OCI-LY7 (cell line): Measurements from ENCODE around the gene TBC1D5. TPM values are rescaled to one million over a fixed set of nuclear protein-coding genes. Genes with fewer than 3 reads are reported as not detected.

Experiments used
- BruUV-seq: library from RNA; stranded (reverse); fragments of 400-500 nt; replicated peaks from 2 replicates; lab custom pipeline; 2021; lab: Mats Ljungman, UMichigan
- CTCF ChIA-PET: fragments of 300-600 bp; sonication (Branson Sonifier 250); formaldehyde crosslinking; loops from one replicate; lab custom pipeline; 2022; ENCODE audit warnings: antibody characterized with exemption; ENCODE audit not compliant: unreplicated experiment; lab: Charles Lee
- POLR2A ChIA-PET: fragments of 300-600 bp; sonication (Branson Sonifier 250); formaldehyde crosslinking; loops from one replicate; lab custom pipeline; 2022; ENCODE audit warnings: antibody characterized with exemption; lab: Charles Lee
- DNase-seq: peaks from one replicate; pipeline ENCODE4 v3.0.0-alpha.2; 2015; ENCODE audit warnings: low spot score
- H2AFZ ChIP-seq: fragments of 200-600 bp; sonication (generic), shearing (Covaris generic); 2 replicates; pipeline ENCODE4 v1.6.1; 2014; ENCODE audit warnings: mild to moderate bottlenecking, antibody characterized with exemption, low read length, moderate library complexity
- H3K27ac ChIP-seq: fragments of 200-600 bp; sonication (generic); 2 replicates; pipeline ENCODE4 v1.5.1; 2014; ENCODE audit warnings: mixed run types, low read depth, mild to moderate bottlenecking, moderate library complexity, low read length, inconsistent platforms; ENCODE audit not compliant: poor library complexity, severe bottlenecking
- H3K36me3 ChIP-seq: fragments of 200-600 bp; sonication (generic); 2 replicates; pipeline ENCODE4 v1.6.1; 2014; ENCODE audit warnings: mild to moderate bottlenecking, antibody characterized with exemption, low read length, moderate library complexity, mixed read lengths; ENCODE audit not compliant: insufficient read depth
- H3K4me1 ChIP-seq: fragments of 200-600 bp; sonication (generic); 2 replicates; pipeline ENCODE4 v1.5.1; 2014; ENCODE audit warnings: mild to moderate bottlenecking, low read length; ENCODE audit not compliant: insufficient read depth, poor library complexity, severe bottlenecking
- H3K4me2 ChIP-seq: fragments of 200-600 bp; sonication (generic); 2 replicates; pipeline ENCODE4 v1.6.1; 2014; ENCODE audit warnings: mild to moderate bottlenecking, low read length
- H3K4me3 ChIP-seq: fragments of 200-600 bp; sonication (generic); 2 replicates; pipeline ENCODE4 v1.5.1; 2014; ENCODE audit warnings: mild to moderate bottlenecking, low read depth, low read length; ENCODE audit not compliant: poor library complexity, severe bottlenecking
- H3K79me2 ChIP-seq: fragments of 200-600 bp; sonication (generic); 2 replicates; pipeline ENCODE4 v1.6.1; 2016; ENCODE audit warnings: low read depth, mild to moderate bottlenecking, low read length, moderate library complexity, mixed read lengths; ENCODE audit not compliant: insufficient read depth
- H3K9me2 ChIP-seq: fragments of 200-600 bp; sonication (generic); 2 replicates; pipeline ENCODE4 v1.6.1; 2016; ENCODE audit warnings: mild to moderate bottlenecking, low read length, mixed read lengths; ENCODE audit not compliant: insufficient read depth
- H3K9me3 ChIP-seq: fragments of 200-600 bp; sonication (generic); 2 replicates; pipeline ENCODE4 v1.6.1; 2014; ENCODE audit warnings: mild to moderate bottlenecking, mixed run types, low read length, mixed read lengths
- H4K20me1 ChIP-seq: fragments of 200-600 bp; sonication (generic); 2 replicates; pipeline ENCODE4 v1.6.1; 2014; ENCODE audit warnings: mild to moderate bottlenecking, antibody characterized with exemption, low read length, moderate library complexity, mixed read lengths; ENCODE audit not compliant: insufficient read depth
- CTCF ChIP-seq: fragments of 200-600 bp; sonication (generic); conservative IDR thresholded peaks from 2 replicates; pipeline ENCODE4 v1.5.1; 2014; ENCODE audit warnings: mild to moderate bottlenecking, antibody characterized with exemption, low read length, moderate library complexity, mixed read lengths
- EZH2phosphoT487 ChIP-seq: fragments of 200-600 bp; sonication (generic); IDR thresholded peaks from 2 replicates; pipeline ENCODE4 v1.6.1; 2018; ENCODE audit warnings: low read depth, borderline replicate concordance, mild to moderate bottlenecking, mixed run types, antibody characterized with exemption, low read length, moderate library complexity, mixed read lengths
- intact Hi-C: fragments of 100-400 bp; cut with micrococcal nuclease; formaldehyde crosslinking; loops from one replicate; pipeline ENCODE4 v1.10.0; 2022; ENCODE audit not compliant: unreplicated experiment
- total RNA-seq, 2 experiments: library from RNA; depleted of rRNA in 1 of 2; stranded (reverse); fragments of >200 nt in 1 of 2; shearing (Covaris generic) in 1 of 2; gene quantifications; 2 replicates each; pipeline ENCODE4 v1.2.3, GENCODE V29; 2014 to 2022

TBC1D5 gene
- total RNA-seq, 2 experiments from 2014 or later, result 78.5 to 82.4 TPM

DNA sequence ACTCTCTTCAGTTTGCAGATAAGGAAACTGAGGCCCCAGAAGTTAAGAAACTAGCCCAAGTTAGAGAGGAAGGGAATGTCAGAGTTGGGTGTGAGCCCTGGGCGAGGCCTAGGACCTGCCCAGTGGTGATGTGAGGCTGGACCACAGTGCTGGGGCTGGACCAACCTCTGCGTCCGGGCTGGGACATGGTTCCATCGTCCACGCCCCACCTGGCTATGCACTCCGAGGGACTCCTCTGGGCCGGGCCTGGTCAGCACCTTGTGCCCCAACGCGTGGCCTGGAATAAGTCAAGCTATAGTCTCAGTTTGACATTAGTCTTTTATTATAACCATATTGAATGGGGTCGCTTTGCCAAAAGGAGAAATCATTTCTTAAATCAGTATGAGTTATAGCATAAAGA is 585.6 kb downstream of the TBC1D5 start:
- no peaks in the 10 kb centered on the region for H4K20me1 ChIP-seq
- TF ChIP-seq EZH2phosphoT487, result no peak
- TF ChIP-seq CTCF, result no peak
- H3K4me3 ChIP-seq, result no peak overlapping the region
- no peak overlapping the region for H2AFZ ChIP-seq
- no peaks in the 10 kb centered on the region for H3K9me2 ChIP-seq
- no peak overlapping the region for H3K27ac ChIP-seq
- no TSS peak for BruUV-seq
- no peak overlapping the region for H3K4me2 ChIP-seq
- ChIA-PET POLR2A (interaction anchor here (1.1 kb wide), 1 partner anchor 582 kb away, joined by 3 read pairs; no protein-coding TSS in a partner anchor), CTCF (interaction anchor here (0.6 kb wide), 1 partner anchor 1326 kb away, joined by 4 read pairs; no protein-coding TSS in a partner anchor)
- no peak for DNase-seq
- peaks cover 24% of the 10 kb centered on the region for H3K36me3 ChIP-seq
- H3K4me1 ChIP-seq, result no peaks in the 10 kb centered on the region
- H3K9me3 ChIP-seq, result no peaks in the 10 kb centered on the region
- intact Hi-C loops, result no loop called here
- no peaks in the 10 kb centered on the region for H3K79me2 ChIP-seq

DNA sequence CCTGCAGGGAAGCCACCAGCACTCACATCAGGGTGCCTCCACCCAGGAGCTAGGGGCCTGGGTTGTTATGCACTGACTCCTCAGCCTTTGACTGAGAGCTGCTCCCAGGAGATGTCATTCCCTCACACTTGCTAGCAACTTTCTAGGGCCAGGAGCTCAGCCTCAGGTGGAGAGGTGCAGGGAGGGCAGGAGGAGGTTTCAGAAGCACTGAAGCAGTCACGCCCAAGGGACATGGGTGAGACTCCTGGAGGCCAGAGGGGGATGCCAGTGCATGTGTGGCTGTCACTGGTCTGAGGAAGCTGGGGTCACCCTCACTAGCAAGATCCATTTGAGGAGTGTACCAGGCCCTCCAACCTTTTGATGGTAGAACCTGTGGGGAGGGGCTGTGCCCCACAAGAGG is 586.5 kb downstream of the TBC1D5 start:
- no peak for TF ChIP-seq EZH2phosphoT487
- no peak for TF ChIP-seq CTCF
- H3K79me2 ChIP-seq, result no peaks in the 10 kb centered on the region
- intact Hi-C loops, result no loop called here
- ChIA-PET CTCF (interaction anchor here (0.6 kb wide), 1 partner anchor 1326 kb away, joined by 4 read pairs; no protein-coding TSS in a partner anchor), POLR2A (interaction anchor here (0.8 to 1.1 kb wide), 2 partner anchors 26 to 582 kb away, joined by 3 read pairs; no protein-coding TSS in a partner anchor)
- no peaks in the 10 kb centered on the region for H3K4me1 ChIP-seq
- no peak overlapping the region for H3K27ac ChIP-seq
- H3K4me2 ChIP-seq, result no peak overlapping the region
- DNase-seq, result no peak
- H4K20me1 ChIP-seq, result no peaks in the 10 kb centered on the region
- H2AFZ ChIP-seq, result no peak overlapping the region
- no TSS peak for BruUV-seq
- peaks cover 20% of the 10 kb centered on the region for H3K36me3 ChIP-seq
- no peaks in the 10 kb centered on the region for H3K9me3 ChIP-seq
- H3K9me2 ChIP-seq, result no peaks in the 10 kb centered on the region
- H3K4me3 ChIP-seq, result no peak overlapping the region

GRCh38 chr3:17154941-17155340 is 587.5 kb downstream of the TBC1D5 start:
- Histone ChIP-seq H4K20me1 (no peaks in the 10 kb centered on the region), H3K79me2 (no peaks in the 10 kb centered on the region), H3K9me2 (no peaks in the 10 kb centered on the region), H3K36me3 (peaks cover 15% of the 10 kb centered on the region), H3K4me2 (no peak overlapping the region), H3K4me1 (no peaks in the 10 kb centered on the region), H3K9me3 (no peaks in the 10 kb centered on the region), H2AFZ (no peak overlapping the region), H3K4me3 (no peak overlapping the region), H3K27ac (no peak overlapping the region)
- BruUV-seq, result no TSS peak
- ChIA-PET POLR2A (interaction anchor here (0.6 kb wide), 1 partner anchor 59 kb away, joined by 3 read pairs; no protein-coding TSS in a partner anchor), CTCF (interaction anchor here (0.5 kb wide), 1 partner anchor 391 kb away, joined by 3 read pairs; no protein-coding TSS in a partner anchor)
- no peak for DNase-seq
- TF ChIP-seq EZH2phosphoT487 (no peak), CTCF (no peak)
- intact Hi-C loops, result no loop called here
